Upper lobe of right lung (tissue), 1 donor: ENCODE results near the gene PTPRA. TPM values are rescaled to one million over a fixed set of nuclear protein-coding genes. Genes with fewer than 3 reads are reported as not detected.
A peak's percentile ranks its signal among the peaks of the same experiment; 100 is the strongest.

Experiments used
- ATAC-seq: fragments of 200-7000 bp; cut with Tn5 transposase; one replicate; pipeline ENCODE4 v1.9.1; 2020; ENCODE audit warnings: mild to moderate bottlenecking, moderate library complexity
- DNase-seq: peaks from one replicate; pipeline ENCODE4 v3.0.0-alpha.2; 2020
- H3K27ac ChIP-seq: fragments of 200-600 bp; one replicate; pipeline ENCODE4 v1.8.0; 2022
- H3K27me3 ChIP-seq: fragments of 200-600 bp; one replicate; pipeline ENCODE4 v1.8.0; 2022; ENCODE audit warnings: mild to moderate bottlenecking
- H3K36me3 ChIP-seq: fragments of 200-600 bp; one replicate; pipeline ENCODE4 v1.8.0; 2022
- H3K4me1 ChIP-seq: fragments of 200-600 bp; one replicate; pipeline ENCODE4 v1.8.0; 2022
- H3K4me3 ChIP-seq: fragments of 200-600 bp; one replicate; pipeline ENCODE4 v1.8.0; 2022; ENCODE audit warnings: mild to moderate bottlenecking
- H3K9me3 ChIP-seq: fragments of 200-600 bp; one replicate; pipeline ENCODE4 v1.8.0; 2022
- CTCF ChIP-seq: fragments of 200-600 bp; IDR thresholded peaks from one replicate; pipeline ENCODE4 v1.8.0; 2022; ENCODE audit warnings: antibody characterized with exemption
- intact Hi-C: fragments of 100-400 bp; cut with DNase I; formaldehyde crosslinking; loops from one replicate; pipeline ENCODE4 v1.11.0; 2022
- total RNA-seq: library from RNA; stranded (reverse); fragmentation: NEBNext Ultra II Directional; extraction: Animal tissue kit (Norgen Biotek cat#: 25700); gene quantifications from one replicate; pipeline ENCODE4 v1.2.1, GENCODE V29; 2021
- donor health status: DM: no; HTN: yes; CAD: no; lungs with severe emphysema.

The PTPRA gene
- total RNA-seq, 1 donor from 2014 or later, result 69.6 TPM

DNA sequence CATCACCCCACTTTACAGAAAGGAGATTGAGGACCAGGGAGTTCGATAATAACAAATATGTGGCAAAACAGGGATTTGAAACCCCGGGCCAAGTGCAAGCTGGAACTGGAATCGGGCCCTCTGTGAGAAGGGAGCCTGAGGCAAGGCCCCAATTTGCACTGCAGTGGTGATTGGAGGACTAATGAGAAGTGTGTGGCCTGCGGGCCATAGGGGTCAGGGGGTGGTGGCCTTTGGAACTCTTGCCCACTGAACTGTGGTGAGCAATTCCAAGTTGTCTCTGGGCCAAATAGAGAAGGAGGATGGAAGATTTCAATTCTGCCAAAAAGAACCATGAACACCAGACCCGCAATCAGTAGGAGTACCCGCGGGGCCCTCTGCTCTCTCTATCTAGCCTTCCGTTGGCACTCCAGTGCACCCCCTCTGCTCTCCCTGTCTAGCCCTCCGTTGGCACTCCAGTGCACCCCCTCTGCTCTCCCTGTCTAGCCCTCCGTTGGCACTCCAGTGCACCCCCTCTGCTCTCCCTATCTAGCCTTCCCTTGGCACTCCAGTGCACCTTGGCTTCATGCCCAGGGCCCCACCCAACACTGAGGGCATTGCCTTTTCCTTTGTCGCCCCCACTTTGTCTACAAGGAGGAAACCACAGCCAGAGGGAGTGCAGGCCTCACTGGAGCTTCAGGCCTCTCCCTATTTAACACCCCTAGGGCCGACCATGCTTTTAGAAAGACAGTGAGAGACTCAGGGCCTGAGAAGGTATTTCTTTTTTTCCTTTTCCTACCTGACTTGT lies 6.0 kb upstream of the PTPRA start:
- no peak for DNase-seq
- Histone ChIP-seq H3K4me3 (no peak overlapping the region), H3K27ac (no peak overlapping the region), H3K36me3 (peaks cover 34% of the 10 kb centered on the region), H3K9me3 (no peaks in the 10 kb centered on the region), H3K27me3 (no peaks in the 10 kb centered on the region), H3K4me1 (peaks cover 8% of the 10 kb centered on the region)
- no peak for TF ChIP-seq CTCF
- intact Hi-C loops, result no loop called here
- peak; percentile 33 for ATAC-seq

DNA sequence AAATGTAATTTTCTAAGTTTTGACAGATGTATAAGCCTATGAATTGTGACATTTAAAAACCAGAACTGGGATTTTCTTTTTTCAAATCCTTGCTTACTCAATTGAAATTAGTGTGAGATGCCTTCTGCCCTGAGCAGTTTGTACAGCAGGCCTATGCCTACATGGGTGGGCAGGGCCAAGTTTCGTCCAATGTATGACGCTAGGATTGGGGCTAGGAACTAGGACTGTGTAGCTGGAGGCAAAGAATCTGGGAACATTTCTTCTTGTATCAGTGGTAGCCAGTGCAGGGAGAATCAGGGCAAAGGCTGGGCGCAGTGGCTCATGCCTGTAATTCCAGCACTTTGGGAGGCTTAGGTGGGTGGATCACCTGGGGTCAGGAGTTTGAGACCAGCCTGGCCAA lies 3.9 kb upstream of the PTPRA start:
- ATAC-seq, result no peak
- Histone ChIP-seq H3K27me3 (no peaks in the 10 kb centered on the region), H3K27ac (no peak overlapping the region), H3K4me1 (peaks cover 9% of the 10 kb centered on the region), H3K9me3 (no peaks in the 10 kb centered on the region), H3K4me3 (no peak overlapping the region), H3K36me3 (peaks cover 18% of the 10 kb centered on the region)
- intact Hi-C loops, result no loop called here
- DNase-seq, result no peak
- no peak for TF ChIP-seq CTCF

DNA sequence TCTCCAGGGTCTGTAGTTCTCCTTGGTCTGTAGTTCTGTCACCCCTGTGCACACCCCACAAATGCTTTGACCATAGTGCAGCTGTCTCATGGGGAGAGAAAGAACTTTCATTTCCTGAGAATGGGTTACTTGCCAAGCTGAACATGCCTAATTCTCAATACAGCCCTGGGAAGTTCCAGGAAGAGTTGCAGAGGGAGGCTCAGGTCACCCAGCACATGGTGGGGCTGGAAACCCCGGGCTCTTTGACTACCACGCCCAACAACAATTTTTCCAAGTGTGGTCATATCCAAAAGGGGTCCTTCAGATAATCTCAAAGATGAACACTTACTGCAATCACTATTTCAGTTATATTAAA lies 2.2 kb upstream of the PTPRA start:
- intact Hi-C loops, result no loop called here
- Histone ChIP-seq H3K4me3 (no peak overlapping the region), H3K27me3 (no peaks in the 10 kb centered on the region), H3K9me3 (no peaks in the 10 kb centered on the region), H3K27ac (no peak overlapping the region), H3K4me1 (peaks cover 25% of the 10 kb centered on the region), H3K36me3 (peaks cover 7% of the 10 kb centered on the region)
- ATAC-seq, result no peak
- TF ChIP-seq CTCF, result no peak
- no peak for DNase-seq

DNA sequence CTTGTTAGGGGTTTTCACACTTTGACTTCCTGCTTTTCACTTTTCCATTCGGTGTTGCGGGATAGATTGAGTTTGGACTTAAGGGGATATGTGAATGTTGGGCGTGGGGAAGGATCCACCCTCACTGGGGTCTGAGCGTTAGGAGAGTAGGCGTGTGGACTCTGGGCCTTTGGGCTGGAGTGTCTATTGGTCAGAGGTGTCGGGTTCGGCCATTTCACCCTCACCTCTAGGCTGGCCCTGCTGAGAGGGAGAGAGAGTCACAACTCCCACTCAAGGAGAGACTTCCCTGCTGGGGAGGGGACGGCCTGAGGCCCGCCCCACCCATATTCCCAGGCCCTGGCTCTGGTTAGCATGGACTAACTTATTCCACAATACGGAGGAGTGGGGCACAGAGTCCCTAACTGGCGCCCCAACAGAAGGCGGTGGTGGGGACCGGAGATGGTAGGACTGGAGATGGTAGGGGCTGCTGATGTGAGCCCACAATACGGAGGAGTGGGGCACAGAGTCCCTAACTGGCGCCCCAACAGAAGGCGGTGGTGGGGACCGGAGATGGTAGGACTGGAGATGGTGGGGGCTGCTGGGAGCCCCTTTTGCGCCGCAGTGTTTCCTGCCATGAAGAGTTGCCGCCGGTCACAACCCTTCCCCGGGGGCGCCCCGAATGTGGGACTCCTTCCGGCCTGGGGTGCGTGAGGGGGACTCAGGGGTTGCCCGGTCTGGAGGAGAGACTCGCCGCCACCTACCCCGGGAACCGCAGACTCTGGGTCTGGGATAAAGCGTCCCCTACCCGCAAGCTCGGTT lies 1.4 kb upstream of the PTPRA start:
- Histone ChIP-seq H3K4me1 (peaks cover 31% of the 10 kb centered on the region), H3K27ac (peak overlapping the region; percentile 83), H3K9me3 (no peaks in the 10 kb centered on the region), H3K27me3 (no peaks in the 10 kb centered on the region), H3K4me3 (peak overlapping the region; percentile 76), H3K36me3 (peaks cover under 1% of the 10 kb centered on the region)
- peak; percentile 3 for ATAC-seq
- DNase-seq, result no peak
- TF ChIP-seq CTCF, result no peak
- intact Hi-C loops, result no loop called here

GRCh38 chr20:2872459-2873009 lies 747 bp upstream of the PTPRA start:
- intact Hi-C loops, result no loop called here
- ATAC-seq (peak; percentile 72), DNase-seq (peak; percentile 88)
- Histone ChIP-seq H3K4me1 (peaks cover 31% of the 10 kb centered on the region), H3K9me3 (no peaks in the 10 kb centered on the region), H3K4me3 (peak overlapping the region; percentile 76), H3K27me3 (no peaks in the 10 kb centered on the region), H3K36me3 (no peaks in the 10 kb centered on the region), H3K27ac (peak overlapping the region; percentile 83)
- peak; percentile 34 for TF ChIP-seq CTCF
